CD14-positive monocyte (primary cell): ENCODE measurements around the gene SLCO1C1. TPM values are rescaled to one million over a fixed set of nuclear protein-coding genes. Genes with fewer than 3 reads are reported as not detected.

Source experiments
- DNase-seq, 3 donors: peaks; one replicate each; pipeline ENCODE4 v3.0.0-alpha.2; 2011 to 2022
- H2AFZ ChIP-seq: 2 replicates; pipeline ENCODE4 v1.6.0; 2012; ENCODE audit warnings: mild to moderate bottlenecking, low read depth, low read length, inconsistent platforms; ENCODE audit not compliant: insufficient read depth, poor library complexity, severe bottlenecking
- H3K27ac ChIP-seq, 2 donors: 1 replicate in 1 of 2; 2 replicates in 1 of 2; pipeline ENCODE4 v1.5.1; 2012 to 2013; ENCODE audit warnings: low read length in 2 of 2, control low read depth in 1 of 2, inconsistent platforms in 1 of 2, low read depth in 1 of 2, mild to moderate bottlenecking in 1 of 2
- H3K27me3 ChIP-seq, 2 donors: one replicate each; pipeline versions ENCODE4 v1.6.0 to v1.6.1; 2011 to 2013; ENCODE audit warnings: low read length in 2 of 2; ENCODE audit not compliant: control insufficient read depth in 2 of 2, insufficient read depth in 2 of 2
- H3K36me3 ChIP-seq, 2 donors: replicated peaks in 1 of 2; 1 replicate in 1 of 2; 2 replicates in 1 of 2; pipeline versions ENCODE4 v1.5.1 to v1.6.1; 2012 to 2013; ENCODE audit warnings: low read length in 2 of 2, control low read depth in 1 of 2, inconsistent platforms in 1 of 2, mild to moderate bottlenecking in 1 of 2; ENCODE audit not compliant: insufficient read depth in 2 of 2, control insufficient read depth in 1 of 2
- H3K4me1 ChIP-seq, 2 donors: 1 replicate in 1 of 2; 2 replicates in 1 of 2; pipeline versions ENCODE4 v1.5.1 to v1.6.1; 2012 to 2013; ENCODE audit warnings: low read length in 2 of 2, control low read depth in 1 of 2, inconsistent platforms in 1 of 2, mild to moderate bottlenecking in 1 of 2, moderate library complexity in 1 of 2; ENCODE audit not compliant: insufficient read depth in 2 of 2, control insufficient read depth in 1 of 2
- H3K4me2 ChIP-seq: replicated peaks from 2 replicates; pipeline ENCODE3; 2012; ENCODE audit warnings: low read length, moderate library complexity, mild to moderate bottlenecking; ENCODE audit not compliant: poor library complexity, severe bottlenecking; ENCODE audit errors: extremely low read depth
- H3K4me3 ChIP-seq, 3 experiments: fragments of 200-600 bp in 1 of 3; sonication (generic) in 1 of 3; replicated peaks in 1 of 3; 1 replicate in 2 of 3; 2 replicates in 1 of 3; pipeline ENCODE4 v1.5.1; 2011 to 2013; ENCODE audit warnings: low read length in 3 of 3, mild to moderate bottlenecking in 3 of 3, control low read depth in 2 of 3, low read depth in 2 of 3, inconsistent platforms in 1 of 3, moderate library complexity in 1 of 3
- H3K79me2 ChIP-seq: 2 replicates; pipeline ENCODE4 v1.6.0; 2012; ENCODE audit warnings: mild to moderate bottlenecking, control low read depth, inconsistent platforms, low read length, moderate library complexity; ENCODE audit not compliant: insufficient read depth
- H3K9ac ChIP-seq: 2 replicates; pipeline ENCODE4 v1.6.0; 2017; ENCODE audit warnings: low read length, mild to moderate bottlenecking; ENCODE audit not compliant: insufficient read depth, poor library complexity, severe bottlenecking
- H3K9me3 ChIP-seq, 2 donors: replicated peaks in 1 of 2; 1 replicate in 1 of 2; 2 replicates in 1 of 2; pipeline versions ENCODE4 v1.5.1 to v1.6.1; 2012 to 2013; ENCODE audit warnings: low read length in 2 of 2, control low read depth in 1 of 2; ENCODE audit not compliant: control insufficient read depth in 1 of 2, insufficient read depth in 1 of 2
- H4K20me1 ChIP-seq: 2 replicates; pipeline ENCODE4 v1.6.0; 2012; ENCODE audit warnings: mild to moderate bottlenecking, low read length, control low read depth, moderate library complexity; ENCODE audit not compliant: insufficient read depth
- H3K27ac Mint-ChIP-seq, 7 donors: one replicate each; pipeline ENCODE4 v1.8.0; 2020; ENCODE audit warnings: mild to moderate bottlenecking in 7 of 7, mixed read lengths in 7 of 7, moderate library complexity in 6 of 7, inconsistent platforms in 2 of 7
- H3K27me3 Mint-ChIP-seq, 3 donors: one replicate each; pipeline ENCODE4 v1.8.0; 2021 to 2022; ENCODE audit warnings: low read depth in 3 of 3, mild to moderate bottlenecking in 3 of 3, mixed read lengths in 3 of 3, moderate library complexity in 3 of 3, inconsistent platforms in 1 of 3
- H3K36me3 Mint-ChIP-seq, 2 donors: one replicate each; pipeline ENCODE4 v1.8.0; 2020; ENCODE audit warnings: mixed read lengths in 2 of 2, inconsistent platforms in 1 of 2, mild to moderate bottlenecking in 1 of 2
- H3K4me1 Mint-ChIP-seq: one replicate; pipeline ENCODE4 v1.8.0; 2020; ENCODE audit warnings: mild to moderate bottlenecking, mixed read lengths
- H3K4me3 Mint-ChIP-seq, 2 donors: one replicate each; pipeline ENCODE4 v1.8.0; 2020; ENCODE audit warnings: mild to moderate bottlenecking in 2 of 2, mixed read lengths in 2 of 2, moderate library complexity in 1 of 2
- H3K9me3 Mint-ChIP-seq, 7 donors: one replicate each; pipeline ENCODE4 v1.8.0; 2020 to 2022; ENCODE audit warnings: mixed read lengths in 7 of 7, mild to moderate bottlenecking in 6 of 7, moderate library complexity in 6 of 7, inconsistent platforms in 2 of 7
- WGBS: methylation state at CpG from one replicate; pipeline ENCODE4 v1.1.5; 2013; ENCODE audit warnings: missing lambda C conversion rate; ENCODE audit not compliant: insufficient coverage; 5-methylcytosine and 5-hydroxymethylcytosine counted together
- intact Hi-C, 2 donors: fragments of 100-400 bp; cut with micrococcal nuclease; formaldehyde crosslinking; loops; one replicate each; pipeline versions ENCODE4 v1.15.0 to v1.15.1; 2023
- polyA plus RNA-seq, 3 donors: library from polyadenylated mRNA; depleted of rRNA in 1 of 3; unstranded in 2 of 3; stranded (reverse) in 1 of 3; fragments of 300-500 nt in 2 of 3; fragments of >200 nt in 1 of 3; fragmentation: Illumina TruSeq in 2 of 3; gene quantifications; 1 replicate in 2 of 3; 2 replicates in 1 of 3; pipeline ENCODE4 v1.2.3, GENCODE V29; 2012 to 2021
- TF ChIP-seq, protein P1 (sequence below): fragments of 200-600 bp; IDR thresholded peaks from one replicate; pipeline ENCODE4 v1.8.0; 2022; ENCODE audit warnings: antibody characterized with exemption, mild to moderate bottlenecking

SLCO1C1 gene
- polyA plus RNA-seq, 3 donors = not detected

DNA sequence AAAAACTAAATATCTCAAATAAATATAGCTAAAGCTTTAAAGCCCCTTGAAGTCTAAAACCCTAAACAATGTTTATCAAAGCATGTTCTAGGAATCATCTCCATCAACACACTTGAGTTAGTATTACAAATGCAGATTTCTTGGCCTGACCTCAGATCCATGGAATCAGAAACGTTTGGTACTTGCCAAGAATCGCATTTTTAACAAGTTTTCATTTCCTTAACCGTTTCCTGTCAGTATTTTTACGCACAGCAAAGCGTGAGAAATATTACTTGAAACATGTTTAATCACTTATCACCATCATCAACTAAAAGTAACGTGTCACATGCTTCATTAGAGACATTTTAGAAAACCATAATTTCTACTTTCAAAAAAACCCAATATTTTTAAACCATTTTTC lies 9.7 kb downstream of the SLCO1C1 start:
- Mint-ChIP-seq H3K4me3 (no peak overlapping the region), H3K36me3 (no peaks in the 10 kb centered on the region), H3K27ac (no peak overlapping the region), H3K9me3 (peaks cover 0 to 4% (median 0%) of the 10 kb centered on the region in 7 donors), H3K27me3 (peaks cover 0 to 4% (median 0%) of the 10 kb centered on the region in 3 donors), H3K4me1 (no peaks in the 10 kb centered on the region)
- no peak overlapping the region for H3K4me2 ChIP-seq
- no peaks in the 10 kb centered on the region for H3K9me3 ChIP-seq
- no peaks in the 10 kb centered on the region for H3K36me3 ChIP-seq
- intact Hi-C loops = no loop called here
- no peaks in the 10 kb centered on the region for H3K27me3 ChIP-seq
- H3K4me1 ChIP-seq = no peaks in the 10 kb centered on the region
- TF ChIP-seq, protein P1, sequence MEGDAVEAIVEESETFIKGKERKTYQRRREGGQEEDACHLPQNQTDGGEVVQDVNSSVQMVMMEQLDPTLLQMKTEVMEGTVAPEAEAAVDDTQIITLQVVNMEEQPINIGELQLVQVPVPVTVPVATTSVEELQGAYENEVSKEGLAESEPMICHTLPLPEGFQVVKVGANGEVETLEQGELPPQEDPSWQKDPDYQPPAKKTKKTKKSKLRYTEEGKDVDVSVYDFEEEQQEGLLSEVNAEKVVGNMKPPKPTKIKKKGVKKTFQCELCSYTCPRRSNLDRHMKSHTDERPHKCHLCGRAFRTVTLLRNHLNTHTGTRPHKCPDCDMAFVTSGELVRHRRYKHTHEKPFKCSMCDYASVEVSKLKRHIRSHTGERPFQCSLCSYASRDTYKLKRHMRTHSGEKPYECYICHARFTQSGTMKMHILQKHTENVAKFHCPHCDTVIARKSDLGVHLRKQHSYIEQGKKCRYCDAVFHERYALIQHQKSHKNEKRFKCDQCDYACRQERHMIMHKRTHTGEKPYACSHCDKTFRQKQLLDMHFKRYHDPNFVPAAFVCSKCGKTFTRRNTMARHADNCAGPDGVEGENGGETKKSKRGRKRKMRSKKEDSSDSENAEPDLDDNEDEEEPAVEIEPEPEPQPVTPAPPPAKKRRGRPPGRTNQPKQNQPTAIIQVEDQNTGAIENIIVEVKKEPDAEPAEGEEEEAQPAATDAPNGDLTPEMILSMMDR = no peak
- 64% methylated on average over 5 of the region's 6 CpGs for WGBS
- no peak overlapping the region for H3K27ac ChIP-seq
- no peaks in the 10 kb centered on the region for H3K79me2 ChIP-seq
- no peak overlapping the region for H3K4me3 ChIP-seq
- H3K9ac ChIP-seq = no peak overlapping the region
- DNase-seq = no peak
- H4K20me1 ChIP-seq = no peaks in the 10 kb centered on the region
- H2AFZ ChIP-seq = no peak overlapping the region

- Mint-ChIP-seq H3K4me1 (no peaks in the 10 kb centered on the region), H3K36me3 (no peaks in the 10 kb centered on the region), H3K27ac (no peak overlapping the region), H3K4me3 (no peak overlapping the region), H3K9me3 (peaks cover 0 to 4% (median 2%) of the 10 kb centered on the region in 7 donors), H3K27me3 (peaks cover 0 to 4% (median 0%) of the 10 kb centered on the region in 3 donors)
- H3K27me3 ChIP-seq = no peaks in the 10 kb centered on the region
- WGBS = 60% methylated on average over 1 of the region's 3 CpGs
- H3K27ac ChIP-seq = no peak overlapping the region
- no peak overlapping the region for H3K4me3 ChIP-seq
- H3K4me1 ChIP-seq = no peaks in the 10 kb centered on the region
- no peaks in the 10 kb centered on the region for H4K20me1 ChIP-seq
- no peak overlapping the region for H3K4me2 ChIP-seq
- no peak overlapping the region for H2AFZ ChIP-seq
- H3K9me3 ChIP-seq = no peaks in the 10 kb centered on the region
- DNase-seq = no peak
- H3K79me2 ChIP-seq = no peaks in the 10 kb centered on the region
- H3K36me3 ChIP-seq = no peaks in the 10 kb centered on the region
- no peak overlapping the region for H3K9ac ChIP-seq
- intact Hi-C loops = no loop called here
- TF ChIP-seq, protein P1 = no peak
These were observed 16.7 kb downstream of the SLCO1C1 start for GRCh38 chr12:20711846-20712245.
